Keratinocyte (primary cell): ENCODE measurements around the gene PPFIBP2. TPM values are rescaled to one million over a fixed set of nuclear protein-coding genes. Genes with fewer than 3 reads are reported as not detected.

Experiments used
- DNase-seq: peaks from one replicate; pipeline ENCODE4 v3.0.0-alpha.2; 2011; ENCODE audit warnings: low read depth, missing footprints, low spot score
- FAIRE-seq: peaks from 2 replicates; lab custom pipeline; 2011; peaks lifted over from hg19 to GRCh38; lab: Jason Lieb, UNC
- H2AFZ ChIP-seq: 2 replicates; pipeline ENCODE4 v1.6.0; 2012; ENCODE audit warnings: low read length, control low read depth, inconsistent platforms; ENCODE audit not compliant: control insufficient read depth
- H3K27ac ChIP-seq: 2 replicates; pipeline ENCODE4 v1.5.1; 2011; ENCODE audit warnings: low read length; ENCODE audit not compliant: control insufficient read depth, insufficient read depth
- H3K27me3 ChIP-seq: 3 replicates; pipeline ENCODE4 v1.6.0; 2011; ENCODE audit warnings: low read length; ENCODE audit not compliant: control insufficient read depth, insufficient read depth; ENCODE audit errors: extremely low read depth
- H3K36me3 ChIP-seq, 2 experiments: 2 replicates in 1 of 2; 3 replicates in 1 of 2; pipeline ENCODE4 v1.5.1; 2011; ENCODE audit warnings: low read length in 2 of 2, mild to moderate bottlenecking in 1 of 2; ENCODE audit not compliant: control insufficient read depth in 2 of 2, insufficient read depth in 2 of 2; ENCODE audit errors: extremely low read depth in 1 of 2
- H3K4me1 ChIP-seq: 3 replicates; pipeline ENCODE4 v1.5.1; 2011; ENCODE audit warnings: low read length; ENCODE audit not compliant: control insufficient read depth, insufficient read depth; ENCODE audit errors: extremely low read depth
- H3K4me2 ChIP-seq: 3 replicates; pipeline ENCODE4 v1.6.0; 2011; ENCODE audit warnings: low read depth, low read length; ENCODE audit not compliant: control insufficient read depth, insufficient read depth; ENCODE audit errors: extremely low read depth
- H3K4me3 ChIP-seq, 3 experiments: fragments of 200-600 bp in 1 of 3; sonication (generic) in 1 of 3; 2 replicates in 2 of 3; 3 replicates in 1 of 3; pipeline ENCODE4 v1.5.1; 2011 to 2016; ENCODE audit warnings: low read length in 3 of 3, mild to moderate bottlenecking in 3 of 3, control low read depth in 2 of 3, inconsistent platforms in 1 of 3, low read depth in 1 of 3, mixed read lengths in 1 of 3, mixed run types in 1 of 3, moderate library complexity in 1 of 3; ENCODE audit not compliant: control insufficient read depth in 2 of 3, insufficient read depth in 2 of 3; ENCODE audit errors: extremely low read depth in 1 of 3
- H3K79me2 ChIP-seq: 2 replicates; pipeline ENCODE4 v1.6.0; 2012; ENCODE audit warnings: low read length; ENCODE audit not compliant: control insufficient read depth, insufficient read depth
- H3K9ac ChIP-seq: 3 replicates; pipeline ENCODE4 v1.6.0; 2011; ENCODE audit warnings: low read length; ENCODE audit not compliant: control insufficient read depth, insufficient read depth; ENCODE audit errors: extremely low read depth
- H3K9me1 ChIP-seq: 3 replicates; pipeline ENCODE4 v1.6.0; 2011; ENCODE audit warnings: low read length; ENCODE audit not compliant: control insufficient read depth, insufficient read depth; ENCODE audit errors: extremely low read depth
- H3K9me3 ChIP-seq: 2 replicates; pipeline ENCODE4 v1.5.1; 2012; ENCODE audit warnings: low read depth, low read length; ENCODE audit not compliant: control insufficient read depth
- H4K20me1 ChIP-seq: 3 replicates; pipeline ENCODE4 v1.6.0; 2011; ENCODE audit warnings: low read length; ENCODE audit not compliant: control insufficient read depth, insufficient read depth; ENCODE audit errors: extremely low read depth
- CTCF ChIP-seq, 3 experiments: IDR thresholded peaks in 1 of 3; conservative IDR thresholded peaks in 1 of 3; optimal IDR thresholded peaks in 1 of 3; 2 replicates in 2 of 3; 3 replicates in 1 of 3; pipeline versions ENCODE3 to v1.5.1; 2011; ENCODE audit warnings: low read length in 3 of 3, mild to moderate bottlenecking in 3 of 3, moderate library complexity in 2 of 3, control low read depth in 1 of 3, inconsistent platforms in 1 of 3; ENCODE audit not compliant: insufficient read depth in 2 of 3; ENCODE audit errors: extremely low read depth in 1 of 3
- EZH2 ChIP-seq: IDR thresholded peaks from one replicate; pipeline ENCODE4 v1.6.1; 2012; ENCODE audit warnings: inconsistent platforms, mild to moderate bottlenecking, low read length, moderate library complexity
- dilution Hi-C: fragments of 300-500 bp; cut with MboI; formaldehyde crosslinking; loops from one replicate; pipeline ENCODE4 v1.7.0; 2020; ENCODE audit warnings: low sequenced_read_pairs; ENCODE audit not compliant: extremely low pct_ligation_motif_present
- polyA plus RNA-seq, 5 experiments: library from polyadenylated mRNA; depleted of rRNA in 3 of 5; stranded (reverse) in 3 of 5; stranded (forward) in 1 of 5; unstranded in 1 of 5; fragments of >200 nt; gene quantifications; 1 replicate in 1 of 5; 2 replicates in 3 of 5; 3 replicates in 1 of 5; pipeline versions ENCODE4 v1.2.1 to v1.2.3, GENCODE V29; 2011 to 2012; ENCODE audit warnings: missing spikeins in 2 of 5, low read depth in 1 of 5, low replicate concordance in 1 of 5

PPFIBP2 gene
- polyA plus RNA-seq, 1 donor (not counting 4 experiments of a cell fraction or from before 2014, with no cell fraction given): 11.0 TPM

- H4K20me1 ChIP-seq: no peaks in the 10 kb centered on the region
- H3K36me3 ChIP-seq: no peaks in the 10 kb centered on the region
- no peak overlapping the region for H3K4me3 ChIP-seq
- H3K9me3 ChIP-seq: no peaks in the 10 kb centered on the region
- no peak overlapping the region for H3K4me2 ChIP-seq
- H3K27ac ChIP-seq: no peak overlapping the region
- TF ChIP-seq CTCF (optimal IDR thresholded peaks at IDR 0.05 in 1 of 3, IDR thresholded peaks at IDR 0.05 in 1 of 3, conservative IDR thresholded peaks at IDR 0.05 in 1 of 3; ENCODE audit: extremely low read depth in 1 of 3, insufficient read depth in 2 of 3, low read length in 3 of 3) (no peak), EZH2 (no peak)
- DNase-seq: no peak
- H2AFZ ChIP-seq: no peak overlapping the region
- H3K9me1 ChIP-seq: no peaks in the 10 kb centered on the region
- no peak overlapping the region for H3K9ac ChIP-seq
- H3K4me1 ChIP-seq: no peaks in the 10 kb centered on the region
- FAIRE-seq: no peak
- H3K27me3 ChIP-seq: no peaks in the 10 kb centered on the region
- dilution Hi-C loops: no loop called here
- H3K79me2 ChIP-seq: no peaks in the 10 kb centered on the region
Observed at GRCh38 chr11:7686761-7687160, 173.0 kb downstream of the PPFIBP2 start.

- dilution Hi-C loops: no loop called here
- no peak for TF ChIP-seq CTCF (optimal IDR thresholded peaks at IDR 0.05 in 1 of 3, IDR thresholded peaks at IDR 0.05 in 1 of 3, conservative IDR thresholded peaks at IDR 0.05 in 1 of 3; ENCODE audit: extremely low read depth in 1 of 3, insufficient read depth in 2 of 3, low read length in 3 of 3)
- TF ChIP-seq EZH2: no peak
- FAIRE-seq: no peak
Observed at GRCh38 chr11:7687386-7687785, 173.6 kb downstream of the PPFIBP2 start.

More at GRCh38 chr11:7687386-7687785, 173.6 kb downstream of the PPFIBP2 start:
- no peaks in the 10 kb centered on the region for H4K20me1 ChIP-seq
- H3K4me1 ChIP-seq: no peaks in the 10 kb centered on the region
- no peaks in the 10 kb centered on the region for H3K9me3 ChIP-seq
- no peaks in the 10 kb centered on the region for H3K36me3 ChIP-seq
- no peak overlapping the region for H3K4me3 ChIP-seq
- H3K9ac ChIP-seq: no peak overlapping the region
- H3K79me2 ChIP-seq: no peaks in the 10 kb centered on the region
- no peaks in the 10 kb centered on the region for H3K9me1 ChIP-seq
- H2AFZ ChIP-seq: no peak overlapping the region
- H3K27me3 ChIP-seq: no peaks in the 10 kb centered on the region
- no peak overlapping the region for H3K27ac ChIP-seq
- no peak overlapping the region for H3K4me2 ChIP-seq
- DNase-seq: no peak
